ENCODE measurements around the gene SUCO. TPM values are rescaled to one million over a fixed set of nuclear protein-coding genes. Genes with fewer than 3 reads are reported as not detected.
"Not testable (repeated sequence)": the region's sequence is repeated elsewhere in the genome, so short reads cannot be mapped to it uniquely, and the experiment has no call there.

SUCO gene
- total and polyA plus RNA-seq, 2 experiments from 2014 or later = 39.1 to 113 TPM

- Histone ChIP-seq H3K4me3 (no peak overlapping the region), H3K4me2 (no peak overlapping the region), H3K27ac (peak overlapping the region; percentile 6), H3K27me3 (no peaks in the 10 kb centered on the region), H3K9me2 (replicated peaks; ENCODE audit: insufficient read depth) (no peaks in the 10 kb centered on the region), H3K79me2 (peaks cover 14% of the 10 kb centered on the region), H3K36me3 (replicated peaks; ENCODE audit: insufficient read depth, low read depth) (peaks cover 3% of the 10 kb centered on the region), H2AFZ (no peak overlapping the region), H3K4me1 (ENCODE audit: insufficient read depth) (no peaks in the 10 kb centered on the region), H3K9me3 (ENCODE audit: low read depth) (no peaks in the 10 kb centered on the region), H4K20me1 (ENCODE audit: insufficient read depth, poor library complexity, severe bottlenecking) (no peaks in the 10 kb centered on the region)
- TF ChIP-seq EZH2 (IDR thresholded peaks at IDR 0.05; ENCODE audit: borderline replicate concordance) (no peak), CTCF (IDR thresholded peaks at IDR 0.05; ENCODE audit: poor library complexity) (no peak), EZH2phosphoT487 (IDR thresholded peaks at IDR 0.05; ENCODE audit: low read depth, severe bottlenecking, unreplicated experiment) (no peak)
- peak; percentile 17 for DNase-seq (ENCODE audit: low spot score)
- WGBS (ENCODE audit: low lambda C conversion rate, missing lambda C conversion rate) = 84% methylated on average over 7 of the region's 7 CpGs
Observed at GRCh38 chr1:172588296-172589291, 55.6 kb downstream of the SUCO start.

GRCh38 chr1:172589553-172589952, 56.6 kb downstream of the SUCO start:
- Histone ChIP-seq H3K36me3 (replicated peaks; ENCODE audit: insufficient read depth, low read depth) (peaks cover 3% of the 10 kb centered on the region), H3K4me1 (ENCODE audit: insufficient read depth) (no peaks in the 10 kb centered on the region), H3K27ac (no peak overlapping the region), H3K9me2 (replicated peaks; ENCODE audit: insufficient read depth) (no peaks in the 10 kb centered on the region), H3K79me2 (peaks cover 12% of the 10 kb centered on the region), H2AFZ (no peak overlapping the region), H4K20me1 (ENCODE audit: insufficient read depth, poor library complexity, severe bottlenecking) (no peaks in the 10 kb centered on the region), H3K4me3 (no peak overlapping the region), H3K27me3 (no peaks in the 10 kb centered on the region), H3K9me3 (ENCODE audit: low read depth) (no peaks in the 10 kb centered on the region), H3K4me2 (no peak overlapping the region)
- DNase-seq (ENCODE audit: low spot score) = no peak
- WGBS (ENCODE audit: low lambda C conversion rate, missing lambda C conversion rate) = 97% methylated on average over 3 of the region's 3 CpGs
- TF ChIP-seq CTCF (IDR thresholded peaks at IDR 0.05; ENCODE audit: poor library complexity) (no peak), EZH2 (IDR thresholded peaks at IDR 0.05; ENCODE audit: borderline replicate concordance) (no peak), EZH2phosphoT487 (IDR thresholded peaks at IDR 0.05; ENCODE audit: low read depth, severe bottlenecking, unreplicated experiment) (no peak)

GRCh38 chr1:172591429-172591828, 58.5 kb downstream of the SUCO start:
- H3K27ac ChIP-seq = not testable (repeated sequence)
- no CpG with 5 or more reads among the region's 1 CpG for WGBS (ENCODE audit: low lambda C conversion rate, missing lambda C conversion rate)

GRCh38 chr1:172595066-172595465, 62.1 kb downstream of the SUCO start:
- H3K4me2 ChIP-seq; H3K9me3 ChIP-seq (ENCODE audit: low read depth); DNase-seq (ENCODE audit: low spot score); H3K27ac ChIP-seq; H3K9me2 ChIP-seq (replicated peaks; ENCODE audit: insufficient read depth); H3K4me1 ChIP-seq (ENCODE audit: insufficient read depth); H4K20me1 ChIP-seq (ENCODE audit: insufficient read depth, poor library complexity, severe bottlenecking); H3K27me3 ChIP-seq; H3K36me3 ChIP-seq (replicated peaks; ENCODE audit: insufficient read depth, low read depth); H2AFZ ChIP-seq; H3K4me3 ChIP-seq: not testable (repeated sequence)
- WGBS (ENCODE audit: low lambda C conversion rate, missing lambda C conversion rate) = 94% methylated on average over 4 of the region's 4 CpGs
- peaks cover 14% of the 10 kb centered on the region for H3K79me2 ChIP-seq

More at GRCh38 chr1:172591429-172591828, 58.5 kb downstream of the SUCO start:
- not testable (repeated sequence) for H3K27me3 ChIP-seq; H3K9me3 ChIP-seq (ENCODE audit: low read depth); H3K36me3 ChIP-seq (replicated peaks; ENCODE audit: insufficient read depth, low read depth); H3K9me2 ChIP-seq (replicated peaks; ENCODE audit: insufficient read depth); H3K4me2 ChIP-seq; DNase-seq (ENCODE audit: low spot score); H2AFZ ChIP-seq; H4K20me1 ChIP-seq (ENCODE audit: insufficient read depth, poor library complexity, severe bottlenecking); H3K4me1 ChIP-seq (ENCODE audit: insufficient read depth); H3K4me3 ChIP-seq
- H3K79me2 ChIP-seq = peaks cover 16% of the 10 kb centered on the region

- not testable (repeated sequence) for H3K36me3 ChIP-seq (replicated peaks; ENCODE audit: insufficient read depth, low read depth); H2AFZ ChIP-seq; H3K9me3 ChIP-seq (ENCODE audit: low read depth); H3K4me3 ChIP-seq; H4K20me1 ChIP-seq (ENCODE audit: insufficient read depth, poor library complexity, severe bottlenecking); H3K4me1 ChIP-seq (ENCODE audit: insufficient read depth); H3K27ac ChIP-seq; H3K4me2 ChIP-seq; H3K27me3 ChIP-seq; H3K9me2 ChIP-seq (replicated peaks; ENCODE audit: insufficient read depth); DNase-seq (ENCODE audit: low spot score)
- peaks cover 15% of the 10 kb centered on the region for H3K79me2 ChIP-seq
- 88% methylated on average over 10 of the region's 10 CpGs for WGBS (ENCODE audit: low lambda C conversion rate, missing lambda C conversion rate)
Observed at GRCh38 chr1:172596782-172597181, 63.8 kb downstream of the SUCO start.
